NK-92 treated with Interleukin-12 subunit alpha and Interleukin-12 subunit beta, amount 100 ng/mL, for 24 hours (cell line): Measurements from ENCODE around the gene TMEM270.
"Not testable (repeated sequence)": the region's sequence is repeated elsewhere in the genome, so short reads cannot be mapped to it uniquely, and the experiment has no call there.

Source experiments
- DNase-seq: peaks from one replicate; lab custom pipeline; 2025; lab: John Stamatoyannopoulos, UW

TMEM270 gene

DNA sequence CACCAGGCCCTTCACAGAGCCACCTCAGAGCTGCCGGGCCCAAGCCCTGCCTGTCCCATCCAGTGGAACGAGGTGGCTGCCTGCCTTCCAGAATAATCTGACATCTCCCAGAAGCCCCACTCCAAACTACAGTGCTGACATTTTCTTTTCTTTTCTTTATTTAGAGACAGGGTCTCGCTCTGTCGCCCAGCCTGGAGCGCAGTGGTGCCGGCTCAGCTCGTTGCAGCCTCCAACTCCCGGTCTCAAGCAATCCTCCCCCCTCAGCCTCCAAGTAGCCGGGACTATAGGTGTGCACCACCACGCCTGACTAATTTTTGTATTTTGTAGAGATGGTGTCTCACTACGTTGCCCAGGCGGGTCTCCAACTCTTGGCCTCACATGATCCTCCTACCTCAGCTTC, 346 bp downstream of the TMEM270 start:
- DNase-seq = no peak

DNA sequence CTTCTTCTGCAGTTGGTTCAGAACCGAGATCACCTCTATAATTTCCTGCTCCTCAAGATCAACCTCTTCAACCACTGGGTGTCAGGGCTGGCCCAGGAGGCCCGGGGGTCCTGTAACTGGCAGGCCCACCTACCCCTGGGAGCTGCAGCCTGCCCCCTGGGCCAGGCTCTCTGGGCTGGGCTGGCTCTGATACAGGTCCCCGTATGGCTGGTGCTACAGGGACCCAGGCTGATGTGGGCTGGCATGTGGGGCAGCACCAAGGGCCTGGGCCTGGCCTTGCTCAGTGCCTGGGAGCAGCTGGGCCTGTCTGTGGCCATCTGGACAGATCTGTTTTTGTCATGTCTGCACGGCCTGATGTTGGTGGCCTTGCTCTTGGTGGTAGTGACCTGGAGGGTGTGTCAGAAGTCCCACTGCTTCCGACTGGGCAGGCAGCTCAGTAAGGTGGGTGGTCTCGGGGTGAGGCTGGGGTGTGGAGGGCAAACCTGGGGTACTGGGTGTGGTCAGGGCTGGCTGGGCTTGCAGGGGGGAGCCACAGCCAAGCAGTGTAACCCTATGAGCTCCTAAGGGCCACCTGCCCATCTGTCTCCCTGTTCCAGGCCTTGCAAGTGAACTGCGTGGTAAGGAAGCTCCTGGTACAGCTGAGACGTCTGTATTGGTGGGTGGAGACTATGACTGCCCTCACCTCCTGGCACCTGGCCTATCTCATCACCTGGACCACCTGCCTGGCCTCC, 4.2 kb downstream of the TMEM270 start:
- no peak for DNase-seq

DNA sequence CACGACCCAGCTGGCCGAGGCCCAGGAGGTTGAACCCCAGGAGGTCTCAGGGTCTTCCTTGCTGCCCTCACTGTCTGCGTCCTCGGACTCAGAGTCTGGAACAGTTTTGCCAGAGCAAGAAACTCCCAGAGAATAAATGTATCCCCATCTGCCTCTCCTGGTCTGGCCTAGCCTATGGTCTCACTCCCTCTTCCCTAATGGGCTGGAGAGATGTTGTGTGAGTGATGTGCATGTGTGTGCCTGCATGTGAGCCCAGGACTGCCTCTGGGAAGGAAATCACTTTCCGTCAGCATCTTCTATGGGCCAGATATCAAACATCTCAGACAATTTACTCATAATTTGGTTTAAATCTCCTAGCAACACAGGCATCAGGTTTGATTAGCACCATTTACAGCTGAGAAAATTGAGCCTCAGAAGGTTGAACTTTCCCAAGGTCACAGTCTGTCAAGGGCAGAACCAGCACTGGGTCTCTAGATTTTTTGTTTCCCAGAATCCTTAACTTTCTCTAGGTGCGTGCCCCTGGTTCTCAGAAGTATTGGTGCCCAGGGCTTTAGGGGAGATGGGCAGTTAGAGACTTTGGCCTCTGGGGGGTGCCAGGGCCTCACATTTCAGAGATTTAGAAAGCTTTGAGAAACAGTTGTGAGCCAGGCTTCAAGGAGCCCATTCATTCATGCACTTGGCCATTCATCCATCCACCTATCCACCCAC, 4.9 kb downstream of the TMEM270 start:
- DNase-seq = no peak

DNA sequence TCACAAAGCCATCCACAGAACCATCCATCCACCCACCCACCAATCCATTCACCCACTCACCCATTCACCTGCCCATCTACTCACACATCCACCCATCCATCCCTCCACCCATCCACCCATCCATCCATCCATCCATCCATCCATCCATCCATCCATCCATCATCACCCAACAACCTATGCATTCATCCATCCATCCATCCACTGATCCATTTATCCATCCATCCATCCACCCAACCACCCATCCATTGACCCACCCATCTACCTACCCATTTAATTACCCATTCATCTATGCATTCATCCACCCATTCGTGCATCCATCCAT, 5.4 kb downstream of the TMEM270 start:
- DNase-seq = no peak

DNA sequence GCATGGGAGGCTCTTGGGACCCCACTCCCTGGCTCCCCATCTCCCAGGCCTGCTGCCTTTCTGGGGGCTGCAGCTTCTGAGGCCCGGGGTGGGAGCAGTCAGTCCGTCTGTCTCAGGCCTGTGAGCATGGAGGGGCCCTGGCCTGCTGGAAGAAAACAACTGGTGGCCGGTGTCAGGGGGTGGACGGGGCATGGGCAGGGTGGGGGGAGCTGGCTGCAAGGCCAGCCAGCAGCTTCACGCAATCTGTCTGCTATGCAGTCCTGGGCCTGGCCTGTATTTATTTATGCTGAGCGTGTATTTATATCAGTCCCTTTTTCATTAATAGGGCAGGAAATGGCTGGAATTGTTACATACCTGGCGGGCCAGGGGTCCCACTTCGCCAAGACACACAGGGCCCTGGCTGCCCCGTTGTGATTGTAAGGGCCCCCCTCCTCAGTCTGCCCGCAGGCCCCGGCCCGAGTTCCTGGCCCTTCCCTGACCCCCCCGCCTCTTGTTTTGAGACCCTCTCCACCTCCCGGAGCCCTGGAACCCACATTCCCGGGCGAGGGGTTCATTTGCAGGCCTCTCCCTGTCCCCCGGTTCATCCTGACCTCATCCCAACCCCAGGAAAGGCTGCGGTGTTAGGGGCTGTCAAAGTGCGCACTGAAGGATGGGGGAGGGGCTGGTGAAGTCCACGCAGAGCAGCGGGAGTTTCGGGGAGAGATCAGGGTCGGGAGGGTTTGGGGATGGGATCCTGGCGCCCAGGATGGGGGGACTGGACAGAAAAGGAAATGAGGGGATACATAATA, 8.2 kb downstream of the TMEM270 start:
- DNase-seq = no peak

DNA sequence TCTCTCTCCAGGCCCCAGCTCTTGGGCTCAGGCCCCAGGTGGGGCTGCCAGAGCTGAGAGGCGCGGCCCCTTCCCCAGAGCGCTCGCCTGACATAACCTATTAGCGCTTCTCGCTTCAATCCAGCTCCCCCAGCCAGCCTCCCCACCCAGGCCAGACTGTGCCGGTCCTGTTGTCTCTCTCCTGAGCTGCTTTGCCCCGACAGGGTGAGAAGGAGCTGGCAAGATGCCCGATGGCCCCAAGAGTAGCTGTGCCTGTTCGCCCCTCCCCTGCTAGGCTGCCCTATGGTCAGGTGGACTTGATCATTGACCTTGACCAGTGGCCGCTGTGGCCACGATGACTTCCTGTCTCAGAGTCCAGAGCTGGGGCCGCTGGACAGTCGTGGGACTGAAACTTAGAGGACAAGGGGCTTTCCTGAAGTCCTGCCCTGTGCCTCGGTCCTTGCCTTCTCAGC, 9.1 kb downstream of the TMEM270 start:
- no peak for DNase-seq

DNA sequence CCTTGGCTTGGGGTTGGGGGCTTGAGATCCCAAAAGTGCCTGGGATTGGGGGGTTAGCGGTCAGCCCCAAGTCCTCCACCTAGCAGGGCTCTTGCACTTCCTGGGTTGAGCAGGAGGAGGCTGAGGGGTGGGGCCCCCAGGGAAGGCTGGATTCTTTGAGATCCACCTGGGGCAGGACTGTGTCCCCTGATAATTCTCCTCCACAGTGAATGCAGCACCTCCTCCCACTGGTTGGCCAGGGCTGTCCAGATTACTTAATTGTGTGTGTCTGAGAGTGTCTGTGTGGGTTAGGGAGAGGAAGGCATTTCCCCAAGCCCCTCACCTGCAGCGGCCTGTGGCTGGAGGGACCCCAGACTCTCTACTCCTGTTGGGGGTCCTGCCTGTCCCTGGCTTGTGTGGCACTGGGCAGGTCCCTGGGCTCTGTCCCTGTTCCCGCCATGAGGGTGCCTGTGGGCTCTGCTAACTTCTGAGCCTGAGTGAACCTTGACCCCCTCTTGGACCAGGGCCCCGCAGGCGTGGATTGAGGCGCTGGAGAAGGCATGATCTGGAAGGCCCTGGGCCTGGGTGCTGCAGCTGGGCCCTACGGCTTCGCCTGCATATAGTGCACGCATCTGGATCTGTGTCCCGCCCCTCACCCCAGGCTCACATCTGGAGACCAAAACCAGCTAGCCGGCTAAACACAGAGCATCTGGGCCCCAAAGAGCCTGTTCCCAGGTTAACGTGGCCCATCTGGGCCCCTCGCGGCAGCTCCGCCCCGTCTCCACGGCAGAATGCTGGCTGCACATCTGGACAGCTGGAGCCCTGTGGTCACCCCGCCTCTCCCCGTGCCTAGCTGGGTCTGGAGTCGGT, 10.4 kb downstream of the TMEM270 start:
- DNase-seq = no peak

DNA sequence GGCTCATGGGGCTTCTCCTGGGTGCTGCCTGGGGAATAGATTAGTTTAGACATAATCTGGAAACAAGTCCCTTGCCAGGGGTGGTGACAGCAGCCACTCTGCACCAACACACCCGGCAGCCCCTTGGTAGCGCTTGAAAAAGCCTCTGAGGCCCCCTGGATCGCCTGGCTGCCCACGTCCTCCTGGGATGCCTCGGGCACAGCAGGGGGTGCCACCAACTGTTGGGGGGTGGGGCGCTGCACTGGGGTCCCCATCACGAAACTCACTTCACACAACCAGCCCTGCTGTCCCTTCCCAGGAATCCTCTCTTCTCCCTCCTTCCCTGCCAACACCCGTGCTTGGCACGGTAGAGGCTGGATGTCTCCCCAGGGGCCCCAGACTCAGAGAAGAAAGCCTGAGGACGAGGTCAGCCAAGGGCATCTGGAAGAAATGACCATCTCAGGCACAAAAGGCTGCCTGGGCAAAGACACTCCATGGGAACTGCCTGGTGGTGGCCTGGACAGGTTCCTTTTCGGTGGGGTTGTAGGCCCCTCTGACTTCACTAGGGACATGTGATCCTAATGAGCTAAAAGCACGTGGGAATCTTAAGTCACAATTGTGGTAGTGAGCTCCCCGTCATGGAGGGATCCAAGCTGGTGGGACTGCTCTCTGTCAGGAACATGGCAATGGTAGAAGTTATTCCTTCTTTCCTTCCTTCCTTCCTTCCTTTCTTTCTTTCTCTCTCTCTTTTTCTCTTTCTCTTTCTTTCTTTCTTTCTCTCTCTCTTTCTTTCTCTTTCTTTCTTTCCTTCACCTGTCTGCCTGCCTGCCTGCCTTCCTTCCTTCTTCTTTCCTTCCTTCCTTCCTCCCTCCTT, 11.3 kb downstream of the TMEM270 start:
- DNase-seq = no peak

DNA sequence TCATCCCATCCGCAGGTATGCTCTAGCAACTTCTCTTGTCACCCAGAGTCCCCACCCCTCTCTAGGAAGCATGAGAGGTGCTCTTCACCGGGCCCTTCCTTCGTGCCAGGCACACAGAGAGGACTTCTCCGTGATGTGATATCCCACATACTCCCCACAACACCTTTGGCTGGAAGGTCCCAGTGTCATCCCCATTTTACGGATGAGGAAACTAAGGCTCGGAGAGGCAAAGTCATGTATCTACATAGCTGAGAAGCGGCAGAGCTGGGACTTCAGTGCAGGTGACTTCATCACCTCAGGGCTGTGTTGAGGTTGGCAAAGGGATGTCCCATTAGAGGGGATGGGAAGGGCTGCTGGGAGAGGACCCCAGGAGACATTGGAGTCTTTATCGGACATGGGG, 15.4 kb downstream of the TMEM270 start:
- no peak for DNase-seq

DNA sequence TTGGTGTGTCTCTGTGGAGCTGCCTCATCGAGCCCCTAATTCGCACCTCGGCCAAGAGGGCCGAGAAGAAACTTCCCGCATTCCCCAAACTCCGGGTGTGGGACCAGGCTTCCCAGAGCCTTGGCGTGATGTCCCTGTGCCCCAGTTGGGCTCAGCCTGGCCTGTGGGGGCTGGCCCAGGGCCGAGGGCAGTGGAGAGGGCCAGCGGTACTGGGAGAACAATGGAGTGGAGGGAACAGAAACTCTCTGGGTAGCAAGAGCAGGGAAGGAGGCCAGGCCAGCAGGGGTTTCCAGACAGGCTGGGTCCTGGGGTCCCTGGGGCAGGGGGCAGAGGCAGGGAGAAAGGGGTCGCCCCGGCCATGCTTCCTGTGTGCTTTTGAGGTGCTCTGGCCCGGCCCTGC, 16.0 kb downstream of the TMEM270 start:
- no peak for DNase-seq

DNA sequence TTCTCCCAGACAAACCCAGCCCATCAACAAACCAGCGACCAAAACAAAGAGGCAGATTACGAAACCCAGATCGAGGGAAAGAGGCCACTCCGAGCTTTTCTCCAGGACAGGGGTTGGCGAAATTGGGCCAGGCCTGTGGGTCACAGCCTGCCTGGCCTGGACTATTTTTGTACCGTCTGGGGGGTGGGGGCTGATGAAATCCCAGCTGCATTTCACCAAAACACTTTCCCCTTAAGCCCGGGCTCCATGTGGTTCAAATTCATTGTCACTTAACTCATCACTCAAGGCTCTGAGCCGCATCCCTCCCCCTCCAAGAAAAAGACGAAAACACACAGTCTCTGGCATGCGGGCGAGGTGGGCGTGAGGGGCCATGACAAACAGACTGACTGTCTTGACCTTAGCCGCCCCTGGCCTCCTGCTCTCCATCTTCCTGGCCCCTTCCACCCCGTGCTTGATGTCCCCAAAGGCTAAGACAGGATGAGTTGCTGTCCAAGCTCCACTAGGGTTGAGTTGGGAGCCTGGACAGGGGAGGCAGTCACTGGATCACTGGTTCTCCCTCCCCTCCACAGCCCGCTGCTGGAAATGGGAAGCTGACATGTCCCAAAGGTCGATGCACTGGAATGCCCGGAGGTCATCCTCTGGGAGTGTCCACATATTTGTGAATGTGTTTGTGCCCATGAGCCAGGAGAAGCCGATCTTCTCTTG, 19.2 kb downstream of the TMEM270 start:
- DNase-seq = no peak

DNA sequence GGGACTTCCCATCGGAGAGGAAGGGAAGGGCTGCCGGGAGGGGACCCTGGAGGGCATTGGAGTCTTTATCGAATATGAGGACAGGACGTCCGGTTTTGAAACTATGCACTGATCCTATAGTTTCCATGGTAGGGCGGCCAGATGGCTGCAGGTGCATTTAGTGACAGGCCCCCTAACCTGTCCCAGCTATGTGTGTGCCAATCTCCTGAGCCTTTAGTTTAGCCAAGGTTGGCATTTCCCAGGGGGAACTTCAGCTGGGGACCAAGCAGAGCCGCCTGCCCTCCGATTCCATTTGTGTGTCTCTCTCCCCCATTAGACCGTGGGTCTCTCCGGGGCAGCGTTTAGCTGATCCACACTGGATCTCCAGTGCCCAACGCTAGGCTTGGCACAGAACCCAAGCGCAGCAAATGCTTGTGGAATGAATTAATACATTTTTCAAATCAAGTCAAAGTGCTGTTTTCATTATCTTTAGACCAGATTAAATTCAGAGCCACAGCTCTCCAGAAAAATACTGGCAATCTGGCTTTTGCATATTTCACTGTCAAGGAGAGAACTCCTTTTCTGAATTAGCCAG, 19.9 kb downstream of the TMEM270 start:
- no peak for DNase-seq

DNA sequence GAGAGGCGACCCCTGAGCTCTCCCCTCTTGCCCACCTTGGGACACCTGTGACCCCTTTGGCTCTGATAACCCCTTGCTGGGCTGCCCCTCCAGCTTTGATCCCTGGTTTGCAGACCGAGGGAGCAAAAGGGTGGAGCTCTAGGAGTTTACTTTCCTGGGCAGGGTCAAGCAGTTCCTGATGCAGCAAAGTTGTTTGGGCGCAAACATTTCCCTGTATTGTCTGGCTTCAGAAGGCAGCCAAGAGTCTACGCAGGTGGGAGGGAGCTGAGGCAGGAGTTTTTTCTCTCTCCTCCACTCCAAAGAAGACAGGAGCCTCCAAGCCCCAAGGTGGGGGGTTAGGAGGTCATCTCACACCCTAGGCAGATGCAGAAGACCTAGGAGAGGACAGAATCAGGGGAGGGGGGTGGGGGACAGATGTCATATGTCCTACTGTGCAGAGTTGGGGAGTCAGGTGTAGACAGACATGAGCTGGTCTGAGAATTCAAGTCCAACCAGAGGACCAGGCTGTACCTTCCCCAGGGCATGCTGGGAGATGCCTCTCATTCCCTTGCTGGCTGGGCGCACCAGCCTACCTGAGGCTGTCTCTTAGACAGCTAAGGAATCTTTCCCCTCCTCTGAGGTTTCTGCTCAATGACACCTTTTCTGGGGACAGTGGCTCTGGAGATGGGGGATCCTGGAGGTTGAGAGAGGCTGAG, 20.5 kb downstream of the TMEM270 start:
- DNase-seq = no peak

DNA sequence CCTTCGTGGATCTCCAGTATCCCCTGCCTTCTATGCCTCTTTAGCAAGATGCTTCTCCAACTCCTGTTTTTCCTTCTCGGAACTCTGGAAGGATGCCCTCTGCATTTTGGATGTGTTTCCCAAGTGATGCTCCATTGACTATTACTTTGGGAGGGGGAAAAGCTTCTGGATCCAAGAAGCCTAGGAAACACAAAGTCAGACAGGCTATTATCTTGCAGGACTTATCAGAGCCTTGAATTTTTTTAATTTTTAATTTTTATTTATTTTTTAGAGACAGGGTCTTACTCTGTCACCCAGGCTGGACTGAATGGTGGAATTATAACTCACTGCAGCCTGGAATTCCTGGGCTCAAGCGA, 21.1 kb downstream of the TMEM270 start:
- no peak for DNase-seq

DNA sequence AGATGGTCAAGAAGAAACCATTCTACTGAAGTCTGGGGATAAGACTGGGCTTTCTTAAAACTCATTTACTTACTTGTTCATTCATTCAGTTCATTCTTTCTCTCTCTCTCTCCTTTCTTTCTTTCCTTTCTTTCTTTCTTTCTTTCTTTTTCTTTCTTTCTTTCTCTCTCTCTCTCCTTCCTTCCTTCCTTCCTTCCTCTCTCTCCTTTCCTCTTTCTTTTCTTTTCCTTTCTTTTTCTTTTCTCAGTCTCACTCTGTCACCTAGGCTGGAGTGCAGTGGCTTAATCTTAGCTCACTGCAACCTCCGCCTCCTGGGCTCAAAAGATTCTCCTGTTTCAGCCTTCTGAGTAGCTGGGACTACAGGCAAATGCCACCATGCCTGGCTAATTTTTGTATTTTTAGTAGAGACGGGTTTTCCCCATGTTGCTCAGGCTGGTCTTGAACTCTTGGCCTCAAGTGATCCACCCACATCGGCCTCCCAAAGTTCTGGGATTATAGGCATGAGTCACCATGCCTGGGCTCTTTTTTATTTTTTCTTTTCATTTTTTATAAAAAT, 24.0 kb downstream of the TMEM270 start:
- DNase-seq = not testable (repeated sequence)

DNA sequence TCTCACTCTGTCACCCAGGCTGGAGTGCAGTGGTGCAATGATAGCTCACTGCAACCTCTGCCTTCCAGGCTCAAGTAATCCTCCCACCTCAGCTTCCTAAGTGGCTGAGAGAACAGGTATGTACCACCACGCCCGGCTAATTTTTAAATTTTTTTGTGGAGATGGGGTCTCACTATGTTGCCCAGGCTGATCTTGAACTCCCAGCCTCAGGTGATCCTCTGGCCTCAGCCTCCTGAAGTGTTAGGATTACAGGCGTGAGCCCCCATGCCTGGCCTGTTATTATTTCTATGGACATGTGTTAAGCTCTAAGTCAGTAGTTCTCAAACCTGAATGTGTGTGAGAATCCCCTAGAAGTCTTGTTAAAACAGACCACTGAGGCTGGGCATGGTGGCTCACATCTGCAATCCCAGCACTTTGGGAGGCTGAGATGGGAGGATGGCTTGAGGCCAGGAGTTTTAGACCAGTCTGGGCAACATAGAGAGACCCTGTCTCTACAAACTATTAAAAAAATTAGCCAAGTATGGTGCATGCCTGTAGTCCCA, 24.5 kb downstream of the TMEM270 start:
- DNase-seq = no peak

DNA sequence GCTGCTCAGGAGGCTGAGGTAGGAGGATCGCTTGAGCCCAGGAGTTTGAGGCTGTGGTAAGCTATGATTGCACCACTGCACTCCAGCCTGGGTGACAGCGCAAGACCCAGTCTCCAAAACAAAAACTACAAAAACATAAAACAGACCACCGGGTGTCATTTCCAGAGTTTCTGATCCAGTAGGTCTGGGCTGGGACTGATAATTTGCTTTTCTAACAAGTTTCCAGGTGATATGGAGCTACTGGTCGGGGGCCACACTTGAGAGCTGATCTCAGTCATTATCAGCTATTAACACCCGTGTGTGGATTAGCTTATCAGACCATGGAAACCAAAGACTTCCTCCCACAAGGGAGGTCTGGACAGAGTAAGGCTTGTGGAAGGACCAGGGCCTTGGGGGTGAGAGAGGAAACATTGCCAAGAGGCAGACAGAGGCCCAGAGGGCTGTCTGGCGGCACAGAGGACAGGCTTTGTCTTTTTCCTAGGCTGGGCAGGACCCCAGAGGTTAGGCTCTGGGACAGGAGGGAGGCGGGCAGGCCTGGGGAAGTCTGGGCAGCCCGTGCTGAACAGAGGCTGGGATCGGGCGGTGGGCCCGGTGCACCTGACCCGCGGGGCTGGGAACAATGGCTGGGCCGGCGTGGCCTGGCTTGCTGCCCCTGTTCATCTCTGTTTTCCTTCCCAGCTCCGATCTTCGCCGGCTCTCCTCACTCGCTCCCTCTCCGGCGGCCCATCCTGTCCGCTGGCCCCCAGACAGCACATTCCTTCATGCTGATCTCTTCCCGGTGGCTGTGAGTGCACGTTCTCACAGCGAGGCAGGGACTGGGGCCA, 25.2 kb downstream of the TMEM270 start:
- DNase-seq = no peak

DNA sequence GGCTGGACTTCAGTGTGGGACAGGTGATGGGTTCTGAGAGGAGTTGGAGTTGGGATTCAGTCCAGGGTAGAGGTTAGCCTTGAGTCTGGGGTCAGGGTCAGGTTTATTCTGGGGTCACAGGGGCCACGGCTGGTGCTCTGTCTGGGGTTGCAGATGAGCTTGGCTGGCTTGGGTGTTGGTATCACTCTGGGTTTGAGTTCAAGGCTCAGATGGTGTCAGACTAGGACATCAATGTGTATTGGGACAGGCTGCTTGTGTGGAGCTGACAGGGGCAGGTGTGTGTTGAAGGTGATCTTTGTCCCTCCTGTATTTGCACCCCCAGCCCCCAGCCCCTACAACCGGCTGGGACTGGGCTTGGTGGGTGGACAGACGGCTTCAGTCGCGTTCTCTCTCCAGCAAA, 26.8 kb downstream of the TMEM270 start:
- DNase-seq = no peak
